Measurements from ENCODE around the gene AFM.

GRCh38 chr4:73451981-73452747 is 29.4 kb upstream of the AFM start:
- TF ChIP-seq CTCF (IDR thresholded peaks at IDR 0.05) (no peak), POLR2A (IDR thresholded peaks at IDR 0.05) (no peak)
